H9 (cell line): ENCODE measurements around the gene NUDT14. TPM values are rescaled to one million over a fixed set of nuclear protein-coding genes. Genes with fewer than 3 reads are reported as not detected.

Experiments
- DNase-seq: peaks from one replicate; pipeline ENCODE4 v3.0.0-alpha.2; 2017
- H2AFZ ChIP-seq: one replicate; pipeline ENCODE4 v1.6.1; 2013; ENCODE audit warnings: mild to moderate bottlenecking, low read length, control low read depth, moderate library complexity
- H2AK5ac ChIP-seq: 2 replicates; pipeline ENCODE4 v1.6.1; 2013; ENCODE audit warnings: low read length, control low read depth, mixed read lengths; ENCODE audit not compliant: insufficient read length
- H2BK120ac ChIP-seq: one replicate; pipeline ENCODE4 v1.6.1; 2013; ENCODE audit warnings: low read depth, mild to moderate bottlenecking, low read length, control low read depth, inconsistent platforms; ENCODE audit not compliant: poor library complexity, severe bottlenecking
- H2BK12ac ChIP-seq: 2 replicates; pipeline ENCODE4 v1.6.1; 2013; ENCODE audit warnings: low read length, control low read depth, mixed read lengths, low read depth; ENCODE audit not compliant: insufficient read length
- H2BK15ac ChIP-seq: 2 replicates; pipeline ENCODE4 v1.6.1; 2013; ENCODE audit warnings: low read depth, low read length, control low read depth
- H2BK20ac ChIP-seq: one replicate; pipeline ENCODE4 v1.6.1; 2013; ENCODE audit warnings: low read depth, mild to moderate bottlenecking, low read length, control low read depth, inconsistent platforms; ENCODE audit not compliant: poor library complexity, severe bottlenecking
- H2BK5ac ChIP-seq: 2 replicates; pipeline ENCODE4 v1.6.1; 2013; ENCODE audit warnings: low read length, control low read depth, mixed read lengths; ENCODE audit not compliant: insufficient read length
- H3K14ac ChIP-seq: 2 replicates; pipeline ENCODE4 v1.6.1; 2013; ENCODE audit warnings: low read length, control low read depth; ENCODE audit not compliant: insufficient read depth
- H3K18ac ChIP-seq: 2 replicates; pipeline ENCODE4 v1.6.1; 2013; ENCODE audit warnings: low read depth, mild to moderate bottlenecking, mixed read lengths, low read length, control low read depth; ENCODE audit not compliant: insufficient read length
- H3K23ac ChIP-seq: 2 replicates; pipeline ENCODE4 v1.6.1; 2013; ENCODE audit warnings: low read length, control low read depth, mixed read lengths, low read depth; ENCODE audit not compliant: insufficient read length
- H3K23me2 ChIP-seq: 2 replicates; pipeline ENCODE4 v1.6.1; 2013; ENCODE audit warnings: low read depth, mild to moderate bottlenecking, mixed read lengths, low read length, control low read depth; ENCODE audit not compliant: insufficient read length, poor library complexity, severe bottlenecking
- H3K27ac ChIP-seq: 2 replicates; pipeline ENCODE4 v1.5.1; 2013; ENCODE audit warnings: low read length, control low read depth, mixed read lengths, low read depth; ENCODE audit not compliant: insufficient read length
- H3K27me3 ChIP-seq: 2 replicates; pipeline ENCODE4 v1.6.1; 2013; ENCODE audit warnings: low read length, control low read depth, inconsistent platforms; ENCODE audit not compliant: insufficient read depth
- H3K4ac ChIP-seq: 2 replicates; pipeline ENCODE4 v1.6.1; 2013; ENCODE audit warnings: low read depth, mild to moderate bottlenecking, control low read depth, inconsistent platforms, low read length, moderate library complexity
- H3K4me1 ChIP-seq: 2 replicates; pipeline ENCODE4 v1.6.1; 2013; ENCODE audit warnings: low read length, control low read depth, inconsistent platforms; ENCODE audit not compliant: insufficient read depth
- H3K4me2 ChIP-seq: 2 replicates; pipeline ENCODE4 v1.6.1; 2013; ENCODE audit warnings: low read length, control low read depth, mixed read lengths; ENCODE audit not compliant: insufficient read length, insufficient read depth
- H3K56ac ChIP-seq: 2 replicates; pipeline ENCODE4 v1.6.1; 2013; ENCODE audit warnings: low read depth, mild to moderate bottlenecking, mixed read lengths, low read length, control low read depth; ENCODE audit not compliant: insufficient read length
- H3K79me1 ChIP-seq: 2 replicates; pipeline ENCODE4 v1.6.1; 2013; ENCODE audit warnings: low read depth, mild to moderate bottlenecking, moderate library complexity, low read length, control low read depth, inconsistent platforms; ENCODE audit not compliant: insufficient read depth, poor library complexity, severe bottlenecking
- H3K79me2 ChIP-seq: 2 replicates; pipeline ENCODE4 v1.6.1; 2013; ENCODE audit warnings: low read length, control low read depth, inconsistent platforms; ENCODE audit not compliant: insufficient read depth
- H3K9ac ChIP-seq: 2 replicates; pipeline ENCODE4 v1.6.1; 2013; ENCODE audit warnings: low read length, control low read depth, mixed read lengths; ENCODE audit not compliant: insufficient read length; ENCODE audit errors: extremely low read depth
- H3K9me3 ChIP-seq: one replicate; pipeline ENCODE4 v1.6.1; 2013; ENCODE audit warnings: low read depth, low read length, inconsistent platforms; ENCODE audit not compliant: control insufficient read depth
- H3T11ph ChIP-seq: one replicate; pipeline ENCODE4 v1.6.1; 2013; ENCODE audit warnings: mild to moderate bottlenecking, low read length, control low read depth, inconsistent platforms
- H4K20me1 ChIP-seq: one replicate; pipeline ENCODE4 v1.6.1; 2013; ENCODE audit not compliant: control insufficient read depth, insufficient read length, insufficient read depth
- H4K5ac ChIP-seq: 2 replicates; pipeline ENCODE4 v1.6.1; 2013; ENCODE audit warnings: low read depth, mild to moderate bottlenecking, mixed read lengths, low read length, control low read depth; ENCODE audit not compliant: insufficient read length
- H4K8ac ChIP-seq: replicated peaks from 2 replicates; pipeline ENCODE4 v1.6.1; 2013; ENCODE audit warnings: low read length, control low read depth, mixed read lengths, low read depth; ENCODE audit not compliant: insufficient read length
- H4K91ac ChIP-seq: 2 replicates; pipeline ENCODE4 v1.6.1; 2013; ENCODE audit warnings: low read depth, mild to moderate bottlenecking, moderate library complexity, mixed read lengths, low read length, control low read depth; ENCODE audit not compliant: insufficient read length
- H3K27ac Mint-ChIP-seq, 3 experiments: 2 replicates in 2 of 3; 3 replicates in 1 of 3; pipeline ENCODE4 v1.8.0; 2020 to 2021; ENCODE audit warnings: mixed read lengths in 3 of 3, mild to moderate bottlenecking in 1 of 3, moderate library complexity in 1 of 3
- H3K27me3 Mint-ChIP-seq: 2 replicates; pipeline ENCODE4 v1.8.0; 2021; ENCODE audit warnings: low read depth, mild to moderate bottlenecking, moderate library complexity, mixed read lengths
- H3K36me3 Mint-ChIP-seq, 3 experiments: 2 replicates in 2 of 3; 3 replicates in 1 of 3; pipeline ENCODE4 v1.8.0; 2020 to 2021; ENCODE audit warnings: low read depth in 3 of 3, mixed read lengths in 3 of 3; ENCODE audit not compliant: insufficient read depth in 1 of 3
- H3K4me1 Mint-ChIP-seq, 2 experiments: 2 replicates each; pipeline ENCODE4 v1.8.0; 2020; ENCODE audit warnings: mixed read lengths in 2 of 2
- H3K4me3 Mint-ChIP-seq, 2 experiments: 2 replicates in 1 of 2; 3 replicates in 1 of 2; pipeline ENCODE4 v1.8.0; 2020 to 2021; ENCODE audit warnings: mild to moderate bottlenecking in 2 of 2, mixed read lengths in 2 of 2, moderate library complexity in 1 of 2
- H3K9me3 Mint-ChIP-seq, 2 experiments: 2 replicates in 1 of 2; 3 replicates in 1 of 2; pipeline ENCODE4 v1.8.0; 2020; ENCODE audit warnings: mild to moderate bottlenecking in 2 of 2, mixed read lengths in 2 of 2, moderate library complexity in 1 of 2
- WGBS: extraction: QIAGEN DNeasy Blood & Tissue Kit; methylation state at CpG from one replicate; pipeline ENCODE4 v1.1.7; 2013; ENCODE audit warnings: missing lambda C conversion rate, low lambda C conversion rate, mixed read lengths; ENCODE audit not compliant: insufficient read length; ENCODE audit errors: extremely low coverage; 5-methylcytosine and 5-hydroxymethylcytosine counted together
- total RNA-seq: library from RNA; stranded (reverse); gene quantifications from 2 replicates; pipeline ENCODE4 v1.2.1, GENCODE V29; 2021
- TF ChIP-seq, protein P1 (sequence below): fragments of 200-600 bp; sonication (generic); conservative IDR thresholded peaks from 3 replicates; pipeline ENCODE4 v1.8.0; 2021; ENCODE audit warnings: antibody characterized with exemption, mild to moderate bottlenecking

Gene NUDT14
- total RNA-seq, 1 experiment from 2014 or later, result 41.1 TPM

DNA sequence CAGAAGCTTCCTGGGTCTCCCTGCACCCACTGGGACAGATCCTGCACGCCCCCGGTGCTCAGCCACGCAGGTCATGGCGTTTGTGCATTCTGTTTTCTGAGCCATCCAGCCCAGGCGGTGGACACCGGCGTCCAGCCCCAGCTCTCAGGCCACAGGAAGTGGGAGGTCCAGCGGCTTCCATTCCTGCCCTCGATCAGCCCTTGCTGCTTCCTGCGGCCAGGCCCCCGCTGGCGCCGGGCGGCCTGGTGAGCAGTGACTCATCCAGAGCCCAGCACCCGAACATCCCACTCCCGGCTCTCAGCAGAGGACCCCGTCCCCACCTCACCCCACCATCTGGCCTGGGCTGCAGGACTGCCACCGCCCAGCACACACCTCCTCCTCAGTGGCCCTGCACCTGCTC lies 18.0 kb upstream of the NUDT14 start:
- Histone ChIP-seq H3K56ac (no peak overlapping the region), H3K9ac (no peak overlapping the region), H3K4me2 (no peak overlapping the region), H3K23ac (no peak overlapping the region), H3T11ph (no peak overlapping the region), H2BK15ac (no peak overlapping the region), H2BK20ac (no peak overlapping the region), H3K27me3 (no peaks in the 10 kb centered on the region; the same call in 1 of the 2 replicates), H2BK120ac (no peak overlapping the region), H3K4me1 (no peaks in the 10 kb centered on the region; the same call in 1 of the 2 replicates), H4K8ac (no peak overlapping the region), H3K23me2 (no peaks in the 10 kb centered on the region), H3K14ac (no peak overlapping the region), H2AFZ (no peak overlapping the region), H2AK5ac (no peak overlapping the region), H4K20me1 (no peaks in the 10 kb centered on the region), H4K5ac (no peak overlapping the region), H3K18ac (no peak overlapping the region), H3K4ac (no peak overlapping the region), H3K27ac (no peak overlapping the region), H2BK5ac (no peak overlapping the region), H3K9me3 (no peaks in the 10 kb centered on the region), H3K79me2 (no peaks in the 10 kb centered on the region), H3K79me1 (no peaks in the 10 kb centered on the region), H2BK12ac (no peak overlapping the region), H4K91ac (no peak overlapping the region)
- H3K36me3 Mint-ChIP-seq, result no peaks in the 10 kb centered on the region
- no peak for DNase-seq
- no peak overlapping the region for H3K4me3 Mint-ChIP-seq
- no peaks in the 10 kb centered on the region for H3K9me3 Mint-ChIP-seq
- H3K27me3 Mint-ChIP-seq, result peaks cover 40% of the 10 kb centered on the region
- H3K4me1 Mint-ChIP-seq, result peaks cover 13 to 16% of the 10 kb centered on the region in 2 experiments
- TF ChIP-seq, protein P1, sequence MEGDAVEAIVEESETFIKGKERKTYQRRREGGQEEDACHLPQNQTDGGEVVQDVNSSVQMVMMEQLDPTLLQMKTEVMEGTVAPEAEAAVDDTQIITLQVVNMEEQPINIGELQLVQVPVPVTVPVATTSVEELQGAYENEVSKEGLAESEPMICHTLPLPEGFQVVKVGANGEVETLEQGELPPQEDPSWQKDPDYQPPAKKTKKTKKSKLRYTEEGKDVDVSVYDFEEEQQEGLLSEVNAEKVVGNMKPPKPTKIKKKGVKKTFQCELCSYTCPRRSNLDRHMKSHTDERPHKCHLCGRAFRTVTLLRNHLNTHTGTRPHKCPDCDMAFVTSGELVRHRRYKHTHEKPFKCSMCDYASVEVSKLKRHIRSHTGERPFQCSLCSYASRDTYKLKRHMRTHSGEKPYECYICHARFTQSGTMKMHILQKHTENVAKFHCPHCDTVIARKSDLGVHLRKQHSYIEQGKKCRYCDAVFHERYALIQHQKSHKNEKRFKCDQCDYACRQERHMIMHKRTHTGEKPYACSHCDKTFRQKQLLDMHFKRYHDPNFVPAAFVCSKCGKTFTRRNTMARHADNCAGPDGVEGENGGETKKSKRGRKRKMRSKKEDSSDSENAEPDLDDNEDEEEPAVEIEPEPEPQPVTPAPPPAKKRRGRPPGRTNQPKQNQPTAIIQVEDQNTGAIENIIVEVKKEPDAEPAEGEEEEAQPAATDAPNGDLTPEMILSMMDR, result no peak
- no CpG with 5 or more reads among the region's 18 CpGs for WGBS
- H3K27ac Mint-ChIP-seq, result no peak overlapping the region; a peak in 1 of 7 replicates
